ENCODE results near the gene ZNF598. TPM values are rescaled to one million over a fixed set of nuclear protein-coding genes. Genes with fewer than 3 reads are reported as not detected.

ZNF598 gene
- total and polyA plus RNA-seq, 2 of the 13 experiments (the other 11 are each of a cell fraction or from before 2014, with no cell fraction given): 13.5 to 14.2 TPM

DNA sequence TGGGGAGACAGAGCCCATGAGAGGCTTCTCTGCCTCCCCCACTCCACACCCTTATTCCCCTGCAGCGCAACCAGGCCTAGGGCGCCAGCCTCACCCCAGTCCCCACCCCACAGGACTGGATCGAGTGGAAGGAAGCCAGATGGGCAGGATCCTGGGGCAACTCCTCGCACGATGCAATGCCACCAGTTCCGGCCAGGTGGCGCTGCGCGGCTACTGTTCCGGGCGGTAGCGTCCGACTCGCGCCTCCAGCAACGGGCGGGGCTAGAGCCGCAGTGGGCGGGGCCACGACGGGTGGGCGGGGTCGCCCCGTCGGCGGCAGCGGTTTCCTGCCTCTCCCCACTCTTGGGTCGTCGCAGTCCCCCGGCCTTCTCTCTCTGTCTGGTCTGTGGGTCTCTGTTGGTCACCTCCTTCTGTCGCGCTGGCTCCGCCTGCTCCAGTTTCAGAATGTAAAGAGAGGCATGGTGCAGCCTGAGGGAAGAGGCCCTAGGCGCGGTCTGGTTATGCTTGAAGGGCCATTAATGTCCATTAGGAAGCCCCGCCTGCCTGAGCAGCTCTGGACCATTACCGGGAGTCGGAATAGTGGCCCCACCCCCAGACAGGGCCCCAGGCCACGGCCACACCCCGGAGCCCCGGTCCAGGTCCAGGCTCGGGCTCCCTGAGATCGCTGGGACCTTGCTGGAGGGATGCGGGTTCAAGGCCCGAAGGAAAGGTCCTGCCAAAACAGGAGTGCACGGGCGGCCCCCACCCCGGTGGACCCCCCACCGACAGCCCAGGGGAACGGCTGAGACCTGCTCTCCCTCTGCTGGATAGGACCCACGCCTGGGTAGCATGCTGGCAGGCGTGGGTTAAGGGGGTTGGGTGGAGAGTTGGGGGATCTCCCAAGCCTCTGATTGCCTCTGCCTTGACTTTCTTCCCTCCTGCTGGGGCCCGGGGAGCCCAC, 13.7 kb upstream of the ZNF598 start (continued):
- TF ChIP-seq ZFP36 (IDR thresholded peaks at IDR 0.05; ENCODE audit: borderline replicate concordance, low read depth, low read length, partially characterized antibody) (no peak), SMARCE1 (IDR thresholded peaks at IDR 0.05; ENCODE audit: borderline replicate concordance) (no peak), ZFP36L1 (CRISPR knock-in tag; IDR thresholded peaks at IDR 0.05) (no peak), NKX3-1 (CRISPR knock-in tag; IDR thresholded peaks at IDR 0.05) (no peak), MEIS1 (CRISPR knock-in tag; IDR thresholded peaks at IDR 0.05; ENCODE audit: borderline replicate concordance) (0 out of 2 replicates have a peak, but pooled peaks have one; percentile 31), KLF15 (CRISPR knock-in tag; IDR thresholded peaks at IDR 0.05; ENCODE audit: borderline replicate concordance) (no peak), GATA4 (IDR thresholded peaks at IDR 0.05; ENCODE audit: borderline replicate concordance, low read depth) (no peak), ZNF382 (CRISPR knock-in tag; IDR thresholded peaks at IDR 0.05; ENCODE audit: borderline replicate concordance) (no peak), ZNF570 (CRISPR knock-in tag; IDR thresholded peaks at IDR 0.05; ENCODE audit: borderline replicate concordance) (no peak), ZNF350 (CRISPR knock-in tag; IDR thresholded peaks at IDR 0.05; ENCODE audit: borderline replicate concordance, low read depth) (peak; percentile 81; the same call in 1 of the 2 replicates), GATAD2A (CRISPR knock-in tag; IDR thresholded peaks at IDR 0.05) (peak; percentile 5; the same call in 1 of the 2 replicates), ZNF136 (CRISPR knock-in tag; IDR thresholded peaks at IDR 0.05; ENCODE audit: low read depth) (0 out of 2 replicates have a peak, but pooled peaks have one; percentile 62), ZNF3 (CRISPR knock-in tag; IDR thresholded peaks at IDR 0.05) (no peak), ZNF253 (CRISPR knock-in tag; IDR thresholded peaks at IDR 0.05; ENCODE audit: borderline replicate concordance) (no peak)
- TF ChIP-seq, protein P1, sequence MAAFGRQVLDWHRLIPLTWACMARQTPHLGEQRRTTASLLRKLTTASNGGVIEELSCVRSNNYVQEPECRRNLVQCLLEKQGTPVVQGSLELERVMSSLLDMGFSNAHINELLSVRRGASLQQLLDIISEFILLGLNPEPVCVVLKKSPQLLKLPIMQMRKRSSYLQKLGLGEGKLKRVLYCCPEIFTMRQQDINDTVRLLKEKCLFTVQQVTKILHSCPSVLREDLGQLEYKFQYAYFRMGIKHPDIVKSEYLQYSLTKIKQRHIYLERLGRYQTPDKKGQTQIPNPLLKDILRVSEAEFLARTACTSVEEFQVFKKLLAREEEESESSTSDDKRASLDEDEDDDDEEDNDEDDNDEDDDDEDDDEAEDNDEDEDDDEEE (CRISPR knock-in tag; IDR thresholded peaks at IDR 0.05): peak; percentile 74; the same call in 1 of the 2 replicates
- TF ChIP-seq, protein P2, sequence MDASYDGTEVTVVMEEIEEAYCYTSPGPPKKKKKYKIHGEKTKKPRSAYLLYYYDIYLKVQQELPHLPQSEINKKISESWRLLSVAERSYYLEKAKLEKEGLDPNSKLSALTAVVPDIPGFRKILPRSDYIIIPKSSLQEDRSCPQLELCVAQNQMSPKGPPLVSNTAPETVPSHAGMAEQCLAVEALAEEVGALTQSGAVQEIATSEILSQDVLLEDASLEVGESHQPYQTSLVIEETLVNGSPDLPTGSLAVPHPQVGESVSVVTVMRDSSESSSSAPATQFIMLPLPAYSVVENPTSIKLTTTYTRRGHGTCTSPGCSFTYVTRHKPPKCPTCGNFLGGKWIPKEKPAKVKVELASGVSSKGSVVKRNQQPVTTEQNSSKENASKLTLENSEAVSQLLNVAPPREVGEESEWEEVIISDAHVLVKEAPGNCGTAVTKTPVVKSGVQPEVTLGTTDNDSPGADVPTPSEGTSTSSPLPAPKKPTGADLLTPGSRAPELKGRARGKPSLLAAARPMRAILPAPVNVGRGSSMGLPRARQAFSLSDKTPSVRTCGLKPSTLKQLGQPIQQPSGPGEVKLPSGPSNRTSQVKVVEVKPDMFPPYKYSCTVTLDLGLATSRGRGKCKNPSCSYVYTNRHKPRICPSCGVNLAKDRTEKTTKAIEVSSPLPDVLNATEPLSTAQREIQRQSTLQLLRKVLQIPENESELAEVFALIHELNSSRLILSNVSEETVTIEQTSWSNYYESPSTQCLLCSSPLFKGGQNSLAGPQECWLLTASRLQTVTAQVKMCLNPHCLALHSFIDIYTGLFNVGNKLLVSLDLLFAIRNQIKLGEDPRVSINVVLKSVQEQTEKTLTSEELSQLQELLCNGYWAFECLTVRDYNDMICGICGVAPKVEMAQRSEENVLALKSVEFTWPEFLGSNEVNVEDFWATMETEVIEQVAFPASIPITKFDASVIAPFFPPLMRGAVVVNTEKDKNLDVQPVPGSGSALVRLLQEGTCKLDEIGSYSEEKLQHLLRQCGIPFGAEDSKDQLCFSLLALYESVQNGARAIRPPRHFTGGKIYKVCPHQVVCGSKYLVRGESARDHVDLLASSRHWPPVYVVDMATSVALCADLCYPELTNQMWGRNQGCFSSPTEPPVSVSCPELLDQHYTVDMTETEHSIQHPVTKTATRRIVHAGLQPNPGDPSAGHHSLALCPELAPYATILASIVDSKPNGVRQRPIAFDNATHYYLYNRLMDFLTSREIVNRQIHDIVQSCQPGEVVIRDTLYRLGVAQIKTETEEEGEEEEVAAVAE (CRISPR knock-in tag; IDR thresholded peaks at IDR 0.05; ENCODE audit: borderline replicate concordance): peak; percentile 24; the same call in 1 of the 2 replicates
- TF ChIP-seq, protein P3, sequence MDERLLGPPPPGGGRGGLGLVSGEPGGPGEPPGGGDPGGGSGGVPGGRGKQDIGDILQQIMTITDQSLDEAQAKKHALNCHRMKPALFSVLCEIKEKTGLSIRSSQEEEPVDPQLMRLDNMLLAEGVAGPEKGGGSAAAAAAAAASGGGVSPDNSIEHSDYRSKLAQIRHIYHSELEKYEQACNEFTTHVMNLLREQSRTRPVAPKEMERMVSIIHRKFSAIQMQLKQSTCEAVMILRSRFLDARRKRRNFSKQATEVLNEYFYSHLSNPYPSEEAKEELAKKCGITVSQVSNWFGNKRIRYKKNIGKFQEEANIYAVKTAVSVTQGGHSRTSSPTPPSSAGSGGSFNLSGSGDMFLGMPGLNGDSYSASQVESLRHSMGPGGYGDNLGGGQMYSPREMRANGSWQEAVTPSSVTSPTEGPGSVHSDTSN (CRISPR knock-in tag; IDR thresholded peaks at IDR 0.05): no peak
- TF ChIP-seq, protein P4, sequence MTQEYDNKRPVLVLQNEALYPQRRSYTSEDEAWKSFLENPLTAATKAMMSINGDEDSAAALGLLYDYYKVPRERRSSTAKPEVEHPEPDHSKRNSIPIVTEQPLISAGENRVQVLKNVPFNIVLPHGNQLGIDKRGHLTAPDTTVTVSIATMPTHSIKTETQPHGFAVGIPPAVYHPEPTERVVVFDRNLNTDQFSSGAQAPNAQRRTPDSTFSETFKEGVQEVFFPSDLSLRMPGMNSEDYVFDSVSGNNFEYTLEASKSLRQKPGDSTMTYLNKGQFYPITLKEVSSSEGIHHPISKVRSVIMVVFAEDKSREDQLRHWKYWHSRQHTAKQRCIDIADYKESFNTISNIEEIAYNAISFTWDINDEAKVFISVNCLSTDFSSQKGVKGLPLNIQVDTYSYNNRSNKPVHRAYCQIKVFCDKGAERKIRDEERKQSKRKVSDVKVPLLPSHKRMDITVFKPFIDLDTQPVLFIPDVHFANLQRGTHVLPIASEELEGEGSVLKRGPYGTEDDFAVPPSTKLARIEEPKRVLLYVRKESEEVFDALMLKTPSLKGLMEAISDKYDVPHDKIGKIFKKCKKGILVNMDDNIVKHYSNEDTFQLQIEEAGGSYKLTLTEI (CRISPR knock-in tag; conservative IDR thresholded peaks at IDR 0.05): no peak
- TF ChIP-seq, protein P5, sequence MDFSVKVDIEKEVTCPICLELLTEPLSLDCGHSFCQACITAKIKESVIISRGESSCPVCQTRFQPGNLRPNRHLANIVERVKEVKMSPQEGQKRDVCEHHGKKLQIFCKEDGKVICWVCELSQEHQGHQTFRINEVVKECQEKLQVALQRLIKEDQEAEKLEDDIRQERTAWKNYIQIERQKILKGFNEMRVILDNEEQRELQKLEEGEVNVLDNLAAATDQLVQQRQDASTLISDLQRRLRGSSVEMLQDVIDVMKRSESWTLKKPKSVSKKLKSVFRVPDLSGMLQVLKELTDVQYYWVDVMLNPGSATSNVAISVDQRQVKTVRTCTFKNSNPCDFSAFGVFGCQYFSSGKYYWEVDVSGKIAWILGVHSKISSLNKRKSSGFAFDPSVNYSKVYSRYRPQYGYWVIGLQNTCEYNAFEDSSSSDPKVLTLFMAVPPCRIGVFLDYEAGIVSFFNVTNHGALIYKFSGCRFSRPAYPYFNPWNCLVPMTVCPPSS (IDR thresholded peaks at IDR 0.05): no peak

All from HepG2 (cell line).